ENCODE measurements around the gene TAOK2.
"Not testable (repeated sequence)": the region's sequence is repeated elsewhere in the genome, so short reads cannot be mapped to it uniquely, and the experiment has no call there.

The TAOK2 gene

GRCh38 chr16:29973384-29974246 is at the start of gene TAOK2:
TAOK2 (plus strand) TSS chr16:29973868; CDS start chr16:29977773, 3,905 bp downstream.
- peak; percentile 98 for DNase-seq

- peak; percentile 15 for DNase-seq
Observed at GRCh38 chr16:29925105-29925756, 48.4 kb upstream of the TAOK2 start.

DNA sequence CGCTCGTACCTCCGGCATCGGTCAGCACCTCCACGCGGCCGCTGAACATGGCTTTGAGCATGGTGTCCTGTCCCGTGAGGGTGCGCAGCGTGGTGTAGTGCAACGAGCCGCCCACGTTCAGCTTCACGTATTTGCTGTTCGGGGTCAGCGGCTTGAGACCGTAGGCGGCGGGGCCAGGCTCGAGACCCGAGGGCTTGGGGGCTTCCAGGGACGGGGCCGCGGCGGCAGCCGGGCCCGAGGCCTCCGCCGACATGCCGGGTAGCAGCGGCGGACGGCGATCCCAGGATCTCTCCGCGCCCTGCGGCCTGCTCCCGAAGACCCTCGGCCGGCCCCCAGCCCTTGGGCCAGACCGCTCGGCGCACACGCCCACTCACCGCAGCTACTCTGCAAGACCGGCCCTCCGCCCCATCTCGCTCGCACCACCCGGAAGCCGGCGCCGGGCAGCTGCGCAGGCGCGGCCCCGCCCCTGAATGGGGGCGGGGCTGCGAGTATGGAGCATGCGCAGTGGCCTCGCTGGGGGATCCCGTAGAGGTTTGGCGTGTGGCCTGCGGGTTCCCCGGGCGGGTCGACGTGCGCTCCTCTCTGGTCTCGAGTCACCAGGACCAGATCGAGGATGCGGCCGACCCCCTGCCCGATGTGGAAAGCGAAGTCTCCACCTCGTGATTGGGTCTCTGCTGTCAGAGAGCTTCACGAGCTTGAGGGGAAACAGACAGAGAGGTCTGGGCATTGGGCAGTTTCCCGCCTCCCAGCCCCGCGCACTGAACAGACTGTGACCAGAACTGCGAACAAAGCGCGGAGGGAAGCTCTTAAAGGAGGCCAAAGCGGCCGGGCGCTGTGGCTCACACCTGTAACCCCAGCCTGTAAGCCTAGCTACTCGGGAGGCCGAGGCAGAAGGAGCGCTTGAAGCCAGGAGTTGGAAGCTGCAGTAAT is 47.6 kb upstream of the TAOK2 start, which contains the start of gene KCTD13:
Gene KCTD13 (minus strand): TSS at position 446 of the 930 bp plus-strand sequence. CDS start 193 bp downstream, at position 253.
- peak; percentile 84 for DNase-seq

- peak; percentile 69 for DNase-seq
Observed at GRCh38 chr16:29926711-29927052, 47.0 kb upstream of the TAOK2 start.

GRCh38 chr16:29927070-29927905 is 46.4 kb upstream of the TAOK2 start:
- DNase-seq: no peak

DNA sequence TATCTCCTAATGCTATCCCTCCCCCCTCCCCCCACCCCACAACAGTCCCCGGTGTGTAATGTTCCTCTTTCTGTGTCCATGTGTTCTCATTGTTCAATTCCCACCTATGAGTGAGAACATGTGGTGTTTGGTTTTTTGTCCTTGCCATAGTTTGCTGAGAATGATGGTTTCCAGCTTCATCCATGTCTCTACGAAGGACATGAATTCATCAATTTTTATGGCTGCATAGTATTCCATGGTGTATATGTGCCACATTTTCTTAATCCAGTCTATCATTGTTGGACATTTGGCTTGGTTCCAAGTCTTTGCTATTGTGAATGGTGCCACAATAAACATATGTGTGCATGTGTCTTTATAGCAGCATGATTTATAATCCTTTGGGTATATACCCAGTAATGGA is 41.9 kb upstream of the TAOK2 start:
- not testable (repeated sequence) for DNase-seq

DNA sequence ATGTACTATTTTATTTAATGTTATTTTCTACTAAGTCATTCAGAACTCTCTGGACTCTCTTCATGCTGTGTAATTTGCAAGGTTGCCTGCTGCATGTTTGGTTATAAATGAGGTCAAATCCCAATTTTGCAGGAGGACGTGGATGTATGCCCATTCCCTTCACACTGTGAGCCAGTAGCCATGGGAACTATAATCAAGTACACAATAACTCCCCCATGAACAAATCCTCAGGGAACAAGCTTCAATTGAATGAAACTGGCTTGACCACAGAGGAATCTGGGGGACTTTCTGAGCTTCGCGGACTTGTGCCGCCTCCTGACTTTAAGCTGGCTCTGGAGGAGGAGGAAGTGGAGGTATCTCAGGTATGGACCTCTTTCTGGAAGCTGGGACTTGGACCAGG is 33.0 kb upstream of the TAOK2 start:
- no peak for DNase-seq

DNA sequence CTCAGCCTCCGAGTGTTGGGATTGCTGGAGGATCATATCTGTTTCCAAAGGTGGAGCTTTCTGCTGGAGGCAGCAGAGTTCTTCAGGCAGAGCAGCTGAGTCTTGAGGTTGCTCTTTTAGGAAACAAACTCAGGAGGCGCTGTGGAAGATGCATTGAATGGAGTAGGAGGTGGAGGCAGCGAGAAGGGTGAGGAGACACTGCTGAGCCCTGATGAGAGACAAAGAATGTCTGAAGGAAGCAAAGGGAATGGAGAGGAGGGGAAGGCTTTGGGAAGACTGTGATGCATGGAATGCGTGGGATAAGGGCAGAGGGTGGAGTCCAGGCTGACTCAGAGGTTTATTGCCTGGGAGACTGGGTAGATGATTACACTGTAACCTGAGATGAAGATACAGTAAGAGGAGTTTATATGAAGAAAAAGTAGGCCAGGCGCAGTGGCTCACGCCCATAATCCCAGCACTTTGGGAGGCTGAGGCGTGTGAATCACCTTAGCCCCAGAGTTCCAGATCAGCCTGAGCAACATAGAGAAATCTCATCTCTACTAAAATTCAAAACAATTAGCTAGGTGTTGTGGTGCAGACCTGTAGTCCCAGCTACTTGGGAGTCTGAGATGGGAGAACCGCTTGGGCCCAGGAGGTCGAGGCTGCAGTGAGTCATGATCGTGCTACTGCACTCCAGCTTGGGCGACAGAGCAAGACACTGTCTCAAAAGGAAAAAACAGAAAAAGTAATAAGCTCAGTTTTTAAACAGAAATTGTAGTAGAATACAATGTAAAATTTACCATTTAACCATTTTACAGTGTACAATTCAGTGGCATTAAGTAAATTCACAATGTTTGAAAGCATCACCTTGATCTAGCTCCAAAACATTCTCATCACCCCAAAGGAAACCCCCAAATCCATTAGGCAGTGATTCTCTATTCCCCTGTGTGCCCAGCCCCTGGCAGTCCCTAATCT is 29.5 kb upstream of the TAOK2 start:
- DNase-seq: peak; percentile 86

DNA sequence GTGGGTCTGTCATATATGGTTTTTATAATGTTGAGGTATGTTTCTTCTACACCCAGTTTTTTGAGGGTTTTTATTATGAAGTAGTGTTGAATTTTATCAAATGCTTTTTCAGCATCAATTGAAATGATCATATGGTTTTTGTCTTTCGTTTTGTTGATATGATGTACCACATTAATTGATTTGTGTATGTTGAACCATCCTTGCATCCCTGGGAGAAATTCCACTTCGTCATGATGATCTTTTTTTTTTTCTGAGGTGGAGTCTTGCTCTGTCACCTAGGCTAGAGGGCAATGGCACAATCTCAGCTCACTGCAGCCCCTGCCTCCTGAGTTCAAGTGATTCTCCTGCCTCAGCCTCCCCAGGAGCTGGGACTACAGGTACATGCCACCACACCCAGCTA is 25.8 kb upstream of the TAOK2 start:
- no peak for DNase-seq

- no peak for DNase-seq
Observed at GRCh38 chr16:29950806-29951461, 22.7 kb upstream of the TAOK2 start.

DNA sequence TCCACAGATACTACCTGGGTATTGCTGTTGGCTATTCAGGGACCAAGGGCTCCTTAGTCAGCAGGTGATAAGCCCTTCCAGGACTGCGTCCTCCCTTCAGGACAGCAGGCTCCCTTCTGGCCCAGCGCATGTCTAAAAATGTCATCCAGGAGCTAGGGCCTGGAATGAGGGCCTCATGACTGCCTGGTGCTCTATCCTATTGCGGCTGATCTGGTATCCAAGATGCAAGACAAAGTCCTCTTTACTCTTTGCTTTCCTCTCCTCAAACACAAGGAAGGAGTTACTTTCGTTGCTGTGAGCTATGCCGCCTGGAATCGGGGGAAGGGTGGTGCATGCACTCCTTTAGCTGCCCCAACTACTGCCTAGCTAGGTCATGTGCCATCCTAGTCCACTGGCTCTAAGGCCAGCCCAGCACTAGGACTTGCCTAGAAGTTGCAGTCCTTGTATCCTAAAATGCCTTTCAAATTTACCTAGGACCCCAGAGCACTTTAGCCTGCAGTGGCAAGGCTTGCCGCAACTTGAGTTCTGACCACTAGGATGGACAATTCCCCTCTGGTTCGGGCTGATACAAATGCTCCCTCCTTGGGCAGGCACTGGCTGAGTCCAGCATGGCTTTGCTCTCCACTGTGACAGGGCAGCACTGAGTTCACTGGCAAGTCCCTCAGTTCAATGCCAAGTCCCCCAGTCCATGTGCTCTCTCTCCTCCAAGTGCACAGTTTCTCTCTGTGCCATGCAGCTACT is 21.9 kb upstream of the TAOK2 start:
- DNase-seq: no peak

DNA sequence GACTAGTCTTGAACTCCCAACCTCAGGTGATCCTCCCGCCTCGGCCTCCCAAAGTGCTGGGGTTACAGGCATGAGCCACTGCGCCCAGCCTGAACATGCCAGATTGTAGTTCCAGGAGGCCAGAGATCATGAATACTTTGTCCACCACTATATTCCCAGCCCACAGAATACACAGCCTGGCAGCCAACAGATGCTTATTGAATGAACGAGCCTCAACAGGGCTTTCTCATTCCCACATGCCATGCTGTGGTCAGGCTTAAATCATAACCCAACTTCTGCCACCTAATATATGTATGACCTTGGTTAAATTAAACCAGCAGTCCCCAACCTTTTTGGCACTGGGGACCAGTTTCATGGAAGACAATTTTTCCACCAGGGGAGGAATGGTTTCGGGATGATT is 14.9 kb upstream of the TAOK2 start:
- DNase-seq: no peak

GRCh38 chr16:29959293-29959692 is 14.4 kb upstream of the TAOK2 start:
- no peak for DNase-seq

GRCh38 chr16:29959821-29960220 is 13.8 kb upstream of the TAOK2 start:
- not testable (repeated sequence) for DNase-seq

DNA sequence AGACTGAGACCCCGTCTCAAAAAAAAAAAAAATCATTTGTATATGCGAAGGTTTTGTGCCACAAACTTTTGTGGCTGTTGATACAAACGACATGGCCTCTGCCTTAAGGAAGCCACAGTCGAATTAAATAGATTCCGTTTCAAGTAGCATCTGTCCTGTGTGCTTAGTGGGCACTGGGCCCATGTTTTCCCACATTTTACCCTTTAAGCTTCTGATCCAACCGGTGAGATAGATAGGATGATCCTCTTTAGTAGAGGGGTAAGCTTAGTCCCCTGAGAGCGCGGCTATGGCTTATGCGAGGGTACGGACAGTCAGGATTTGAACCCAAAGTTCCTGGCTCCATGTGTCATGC is 12.6 kb upstream of the TAOK2 start:
- peak; percentile 23 for DNase-seq

- peak; percentile 89 for DNase-seq
Observed at GRCh38 chr16:29961479-29962343, 12.0 kb upstream of the TAOK2 start, which contains the start of gene TMEM219. TMEM219 (plus strand) TSS chr16:29962079; CDS start chr16:29963144, 1,065 bp downstream.

DNA sequence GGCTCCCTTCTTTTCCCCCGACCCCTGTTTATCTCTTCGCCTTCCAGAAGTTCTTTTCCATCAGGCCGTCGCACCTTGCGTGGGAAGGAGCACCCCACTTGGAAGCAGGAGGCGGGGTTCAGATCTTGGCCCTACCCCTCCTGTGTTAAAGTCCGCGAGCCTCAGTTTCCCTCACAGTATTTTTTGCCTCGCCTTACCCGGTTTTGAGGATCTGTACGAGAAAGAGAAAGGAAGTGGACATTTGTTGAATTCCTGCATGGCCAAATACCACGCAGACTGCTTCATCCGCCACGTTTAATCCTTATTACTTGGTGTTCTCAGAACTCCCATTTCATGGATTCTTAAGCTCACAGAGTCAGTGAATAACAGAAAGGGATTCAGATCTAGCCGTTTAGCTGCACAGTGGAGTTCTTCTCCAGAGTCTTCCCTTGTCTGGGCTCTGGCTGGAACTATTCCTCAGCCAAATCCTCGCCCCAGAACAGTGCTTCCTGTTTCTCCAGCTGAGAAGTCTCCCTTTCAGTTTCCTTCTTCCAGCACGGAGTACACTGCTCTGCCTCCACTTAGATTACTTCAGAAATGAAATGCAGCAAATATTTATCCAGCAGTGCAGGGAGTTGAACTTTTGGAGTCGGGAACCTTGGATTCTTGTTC is 11.2 kb upstream of the TAOK2 start:
- DNase-seq: peak; percentile 29

Measured in DMS53 (cell line).